Measurements from ENCODE around the gene CIROP.

The CIROP gene

GRCh38 chr14:23115039-23115731, 10.4 kb upstream of the CIROP start:
- Histone ChIP-seq H3K36me3 (ENCODE audit: low read depth) (no peaks in the 10 kb centered on the region), H3K27ac (ENCODE audit: poor library complexity, severe bottlenecking) (peak overlapping the region; percentile 83), H3K4me1 (ENCODE audit: insufficient read depth, poor library complexity, severe bottlenecking) (peaks cover 26% of the 10 kb centered on the region), H3K27me3 (ENCODE audit: insufficient read depth, poor library complexity, severe bottlenecking) (no peaks in the 10 kb centered on the region), H3K4me3 (ENCODE audit: severe bottlenecking) (no peak overlapping the region), H3K9me3 (ENCODE audit: severe bottlenecking) (no peaks in the 10 kb centered on the region)
- TF ChIP-seq, protein P1, sequence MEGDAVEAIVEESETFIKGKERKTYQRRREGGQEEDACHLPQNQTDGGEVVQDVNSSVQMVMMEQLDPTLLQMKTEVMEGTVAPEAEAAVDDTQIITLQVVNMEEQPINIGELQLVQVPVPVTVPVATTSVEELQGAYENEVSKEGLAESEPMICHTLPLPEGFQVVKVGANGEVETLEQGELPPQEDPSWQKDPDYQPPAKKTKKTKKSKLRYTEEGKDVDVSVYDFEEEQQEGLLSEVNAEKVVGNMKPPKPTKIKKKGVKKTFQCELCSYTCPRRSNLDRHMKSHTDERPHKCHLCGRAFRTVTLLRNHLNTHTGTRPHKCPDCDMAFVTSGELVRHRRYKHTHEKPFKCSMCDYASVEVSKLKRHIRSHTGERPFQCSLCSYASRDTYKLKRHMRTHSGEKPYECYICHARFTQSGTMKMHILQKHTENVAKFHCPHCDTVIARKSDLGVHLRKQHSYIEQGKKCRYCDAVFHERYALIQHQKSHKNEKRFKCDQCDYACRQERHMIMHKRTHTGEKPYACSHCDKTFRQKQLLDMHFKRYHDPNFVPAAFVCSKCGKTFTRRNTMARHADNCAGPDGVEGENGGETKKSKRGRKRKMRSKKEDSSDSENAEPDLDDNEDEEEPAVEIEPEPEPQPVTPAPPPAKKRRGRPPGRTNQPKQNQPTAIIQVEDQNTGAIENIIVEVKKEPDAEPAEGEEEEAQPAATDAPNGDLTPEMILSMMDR (IDR thresholded peaks at IDR 0.05; ENCODE audit: poor library complexity, severe bottlenecking), result no peak
- ATAC-seq (ENCODE audit: low read depth), result peak; percentile 94
- peak; percentile 95 for DNase-seq (ENCODE audit: low spot score)

DNA sequence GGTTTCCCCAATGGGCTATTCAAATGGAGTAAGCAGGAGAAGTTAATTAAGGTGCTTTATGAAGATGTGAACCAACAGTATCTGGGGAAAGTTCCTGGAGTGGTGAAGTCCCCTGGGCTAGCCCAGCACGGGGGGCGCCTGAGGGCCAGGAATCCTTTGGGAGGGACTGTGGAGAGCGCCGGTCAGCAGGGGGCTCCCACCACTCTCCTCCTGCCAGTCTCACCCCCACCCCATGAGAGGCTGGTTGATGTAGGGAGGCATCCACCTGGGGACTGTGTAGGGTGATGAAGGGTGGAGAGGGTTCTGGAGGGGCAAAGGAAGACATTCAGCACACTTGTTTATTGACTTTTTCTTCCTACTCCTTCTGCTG, 9.9 kb upstream of the CIROP start:
- DNase-seq (ENCODE audit: low spot score), result no peak
- no peaks in the 10 kb centered on the region for H3K9me3 ChIP-seq (ENCODE audit: severe bottlenecking)

GRCh38 chr14:23114120-23114458, 9.3 kb upstream of the CIROP start:
- TF ChIP-seq, protein P1 (IDR thresholded peaks at IDR 0.05; ENCODE audit: poor library complexity, severe bottlenecking), result no peak
- H3K27ac ChIP-seq (ENCODE audit: poor library complexity, severe bottlenecking), result peak overlapping the region; percentile 83
- no peaks in the 10 kb centered on the region for H3K9me3 ChIP-seq (ENCODE audit: severe bottlenecking)
- peaks cover 26% of the 10 kb centered on the region for H3K4me1 ChIP-seq (ENCODE audit: insufficient read depth, poor library complexity, severe bottlenecking)
- DNase-seq (ENCODE audit: low spot score), result no peak
- H3K36me3 ChIP-seq (ENCODE audit: low read depth), result no peaks in the 10 kb centered on the region
- no peaks in the 10 kb centered on the region for H3K27me3 ChIP-seq (ENCODE audit: insufficient read depth, poor library complexity, severe bottlenecking)
- ATAC-seq (ENCODE audit: low read depth), result no peak
- no peak overlapping the region for H3K4me3 ChIP-seq (ENCODE audit: severe bottlenecking)

More for the DNA sequence above, 9.9 kb upstream of the CIROP start:
- H3K36me3 ChIP-seq (ENCODE audit: low read depth), result no peaks in the 10 kb centered on the region
- H3K4me3 ChIP-seq (ENCODE audit: severe bottlenecking), result no peak overlapping the region
- H3K27me3 ChIP-seq (ENCODE audit: insufficient read depth, poor library complexity, severe bottlenecking), result no peaks in the 10 kb centered on the region
- TF ChIP-seq, protein P1 (IDR thresholded peaks at IDR 0.05; ENCODE audit: poor library complexity, severe bottlenecking), result no peak
- peaks cover 26% of the 10 kb centered on the region for H3K4me1 ChIP-seq (ENCODE audit: insufficient read depth, poor library complexity, severe bottlenecking)
- peak overlapping the region; percentile 83 for H3K27ac ChIP-seq (ENCODE audit: poor library complexity, severe bottlenecking)
- ATAC-seq (ENCODE audit: low read depth), result no peak

- ATAC-seq (ENCODE audit: low read depth) (no peak), DNase-seq (ENCODE audit: low spot score) (no peak)
- no peaks in the 10 kb centered on the region for H3K36me3 ChIP-seq (ENCODE audit: low read depth)
- TF ChIP-seq, protein P1 (IDR thresholded peaks at IDR 0.05; ENCODE audit: poor library complexity, severe bottlenecking), result no peak
- H3K27me3 ChIP-seq (ENCODE audit: insufficient read depth, poor library complexity, severe bottlenecking), result no peaks in the 10 kb centered on the region
- H3K9me3 ChIP-seq (ENCODE audit: severe bottlenecking), result no peaks in the 10 kb centered on the region
- no peak overlapping the region for H3K4me3 ChIP-seq (ENCODE audit: severe bottlenecking)
- H3K4me1 ChIP-seq (ENCODE audit: insufficient read depth, poor library complexity, severe bottlenecking), result peaks cover 26% of the 10 kb centered on the region
- H3K27ac ChIP-seq (ENCODE audit: poor library complexity, severe bottlenecking), result peak overlapping the region; percentile 83
These were observed 8.8 kb upstream of the CIROP start for GRCh38 chr14:23113431-23114119.
